HG02981 (cell line): ENCODE measurements around the gene AGPAT4.
"Not testable (repeated sequence)": the region's sequence is repeated elsewhere in the genome, so short reads cannot be mapped to it uniquely, and the experiment has no call there.

ENCODE experiments used
- ATAC-seq: cut with Tn5 transposase; IDR thresholded peaks from one replicate; pipeline ENCODE4 v1.9.1; 2021; ENCODE audit warnings: mild to moderate bottlenecking, moderate library complexity; ENCODE audit not compliant: unreplicated experiment

Gene AGPAT4

DNA sequence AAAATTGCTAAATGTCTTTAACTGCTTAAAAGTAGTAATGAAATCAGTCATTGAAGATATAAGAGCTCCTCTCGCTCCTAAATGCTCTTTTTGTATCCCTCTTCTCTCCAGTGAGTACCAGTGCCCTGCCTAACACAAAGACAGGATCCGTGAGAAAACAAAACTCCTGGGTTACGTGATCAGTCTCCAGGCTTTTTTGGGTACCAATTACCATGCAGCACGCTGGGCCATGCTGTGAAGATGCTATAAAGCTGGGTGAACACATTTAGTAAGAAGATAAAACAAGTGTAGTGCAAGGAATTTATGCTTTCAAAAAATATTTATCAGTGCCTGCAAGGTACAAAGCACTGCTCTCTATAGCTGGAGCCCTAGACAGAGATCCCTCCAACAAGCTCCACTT is 66.7 kb downstream of the AGPAT4 start:
- no peak for ATAC-seq

GRCh38 chr6:161204866-161205557 is 68.8 kb downstream of the AGPAT4 start:
- ATAC-seq = no peak

DNA sequence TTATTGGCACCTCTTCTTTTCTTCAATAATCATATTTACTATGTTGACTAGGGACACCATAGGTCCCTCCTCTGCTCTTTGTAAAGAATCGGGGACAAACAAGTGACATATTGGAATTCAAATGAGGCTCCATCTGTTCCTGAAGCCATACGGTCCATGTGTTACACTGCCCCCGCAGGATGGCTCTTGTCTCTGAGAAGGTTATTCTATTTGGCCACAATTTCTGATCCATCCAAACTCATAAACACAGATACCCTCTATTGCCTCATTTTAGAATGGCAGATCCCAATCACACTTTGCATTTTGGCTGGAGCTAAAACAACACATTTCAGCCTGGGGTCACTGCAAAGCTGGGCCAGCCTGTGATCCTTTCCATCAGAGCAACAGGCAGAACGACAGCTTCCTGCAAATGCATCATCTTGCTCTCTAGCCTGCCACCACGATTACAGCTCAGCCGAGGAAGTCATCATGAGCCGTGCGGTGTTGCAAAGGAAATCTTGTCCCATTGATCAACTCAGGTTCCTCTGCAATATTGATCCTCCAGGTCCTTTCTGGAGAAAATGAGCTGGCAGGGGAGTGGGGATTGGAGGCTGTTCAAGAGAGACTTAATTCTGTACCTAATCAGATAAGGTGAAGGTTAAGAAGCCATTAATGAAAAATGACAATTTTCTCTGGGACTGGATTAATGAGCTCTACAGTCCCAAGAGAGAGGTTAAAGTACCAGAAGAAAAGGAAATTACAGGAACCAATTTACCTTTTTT is 73.1 kb downstream of the AGPAT4 start:
- ATAC-seq = no peak

- no peak for ATAC-seq
Observed at GRCh38 chr6:161199850-161200249, 74.0 kb downstream of the AGPAT4 start.

GRCh38 chr6:161198783-161199460 is 74.9 kb downstream of the AGPAT4 start:
- no peak for ATAC-seq

- no peak for ATAC-seq
Observed at GRCh38 chr6:161198176-161198575, 75.7 kb downstream of the AGPAT4 start.

DNA sequence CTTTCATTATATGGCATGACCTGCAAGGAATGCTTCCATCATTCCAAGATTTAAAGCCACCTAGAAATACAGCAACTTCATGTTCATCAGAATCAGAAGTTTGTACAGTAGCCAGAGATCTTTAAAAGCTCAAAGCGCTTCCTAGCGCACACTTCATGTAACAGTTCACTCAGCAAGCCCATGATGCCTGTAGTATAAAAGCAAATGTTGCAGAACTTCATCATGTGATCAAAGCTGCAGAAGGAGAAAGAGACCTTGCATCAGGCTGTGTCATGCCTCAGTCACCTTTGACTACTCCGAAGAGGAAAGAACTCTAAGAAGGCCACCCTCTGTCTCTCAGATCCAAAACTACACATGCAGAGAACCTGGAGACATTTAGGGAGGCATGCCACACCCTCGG is 78.5 kb downstream of the AGPAT4 start:
- ATAC-seq = no peak

DNA sequence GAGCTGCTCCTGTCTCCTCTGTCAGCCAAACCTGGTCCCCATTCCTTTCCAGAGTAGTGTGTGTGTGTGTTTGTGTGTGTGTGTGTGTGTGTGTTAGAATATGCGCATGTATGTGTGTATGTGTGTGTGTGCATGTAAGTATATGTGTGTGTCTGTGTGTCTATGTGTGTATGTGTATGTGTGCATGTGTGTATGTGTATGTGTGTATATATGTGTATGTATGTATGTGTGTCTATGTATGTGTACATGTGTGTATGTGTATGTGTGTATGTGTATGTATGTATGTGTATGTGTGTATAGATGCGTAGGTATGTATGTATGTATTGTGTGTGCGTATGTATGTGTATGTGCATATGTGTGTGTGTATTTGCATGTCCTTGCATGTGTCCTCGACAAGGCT is 79.5 kb downstream of the AGPAT4 start:
- no peak for ATAC-seq

DNA sequence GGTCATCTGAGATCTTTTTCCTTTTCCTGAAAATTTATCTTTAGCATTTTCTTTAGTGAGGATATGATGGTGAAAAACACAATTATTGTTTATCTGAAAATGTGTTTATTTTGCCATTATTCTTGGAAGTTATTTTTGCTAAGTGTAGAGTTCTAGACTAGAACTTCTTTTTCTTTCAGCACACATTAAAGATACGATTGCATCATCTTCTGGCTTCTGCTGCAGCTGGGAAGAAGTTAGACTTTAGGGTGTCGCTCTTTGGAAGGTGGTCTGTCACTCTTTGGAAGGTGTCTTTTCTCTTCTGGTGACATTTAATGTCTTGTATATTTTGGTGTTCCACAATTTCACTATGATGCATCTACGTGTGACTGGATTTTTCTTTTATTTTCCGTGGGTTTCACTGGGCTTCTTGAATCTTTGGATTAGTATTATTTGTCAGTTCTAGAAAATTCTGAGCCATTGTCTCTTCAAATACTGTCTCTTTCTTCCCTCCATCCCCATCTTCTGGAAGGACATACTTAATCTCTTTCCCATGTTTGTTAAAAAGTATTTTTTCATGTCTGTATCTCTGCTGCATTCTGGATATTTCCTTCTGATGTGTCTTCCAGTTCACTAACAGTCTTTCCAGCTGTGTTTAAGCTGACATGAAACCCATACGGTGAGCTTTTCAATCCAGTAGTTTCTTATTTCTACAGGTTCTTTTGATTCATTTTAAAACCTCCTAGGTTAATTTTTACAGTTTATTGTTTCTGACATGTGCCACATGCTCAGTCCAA is 81.0 kb downstream of the AGPAT4 start:
- no peak for ATAC-seq

DNA sequence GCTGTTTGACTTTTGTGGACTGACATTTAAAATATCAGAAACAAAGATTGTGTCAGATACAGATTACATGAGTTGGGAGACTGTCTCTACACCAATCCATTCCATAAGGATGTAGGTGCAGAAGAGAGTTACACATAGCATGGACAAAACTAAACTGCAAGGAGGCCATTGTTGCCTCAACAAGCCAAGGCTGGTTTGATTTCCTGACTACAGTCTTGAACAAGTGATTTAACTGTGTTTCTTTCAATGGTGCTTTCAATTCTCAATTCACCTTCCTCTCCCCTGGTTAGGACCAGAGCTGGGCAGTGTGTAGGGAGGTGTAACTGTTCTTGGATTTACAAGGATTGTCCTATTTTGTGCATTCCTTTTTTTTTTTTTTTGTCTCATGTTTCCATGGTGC is 82.2 kb downstream of the AGPAT4 start:
- ATAC-seq = no peak

DNA sequence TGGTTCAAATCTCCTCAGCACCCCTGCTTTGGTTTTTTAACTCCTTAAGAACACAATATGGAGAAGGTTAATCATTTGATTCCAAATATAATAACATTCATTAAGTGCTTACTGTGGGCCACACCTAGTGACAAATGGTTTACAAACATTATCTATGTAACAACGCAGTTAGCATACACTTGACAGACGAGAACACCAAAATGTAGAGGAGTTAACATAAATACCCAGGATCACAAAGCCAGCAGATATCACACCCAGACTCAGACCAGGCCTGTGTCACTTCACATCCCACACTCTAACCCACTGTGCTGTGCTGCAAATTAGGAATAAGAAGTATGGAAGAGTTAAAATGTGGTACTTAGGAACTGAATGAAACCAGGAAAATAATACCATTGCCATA is 82.9 kb downstream of the AGPAT4 start:
- no peak for ATAC-seq

- no peak for ATAC-seq
Observed at GRCh38 chr6:161189891-161190290, 84.0 kb downstream of the AGPAT4 start.

DNA sequence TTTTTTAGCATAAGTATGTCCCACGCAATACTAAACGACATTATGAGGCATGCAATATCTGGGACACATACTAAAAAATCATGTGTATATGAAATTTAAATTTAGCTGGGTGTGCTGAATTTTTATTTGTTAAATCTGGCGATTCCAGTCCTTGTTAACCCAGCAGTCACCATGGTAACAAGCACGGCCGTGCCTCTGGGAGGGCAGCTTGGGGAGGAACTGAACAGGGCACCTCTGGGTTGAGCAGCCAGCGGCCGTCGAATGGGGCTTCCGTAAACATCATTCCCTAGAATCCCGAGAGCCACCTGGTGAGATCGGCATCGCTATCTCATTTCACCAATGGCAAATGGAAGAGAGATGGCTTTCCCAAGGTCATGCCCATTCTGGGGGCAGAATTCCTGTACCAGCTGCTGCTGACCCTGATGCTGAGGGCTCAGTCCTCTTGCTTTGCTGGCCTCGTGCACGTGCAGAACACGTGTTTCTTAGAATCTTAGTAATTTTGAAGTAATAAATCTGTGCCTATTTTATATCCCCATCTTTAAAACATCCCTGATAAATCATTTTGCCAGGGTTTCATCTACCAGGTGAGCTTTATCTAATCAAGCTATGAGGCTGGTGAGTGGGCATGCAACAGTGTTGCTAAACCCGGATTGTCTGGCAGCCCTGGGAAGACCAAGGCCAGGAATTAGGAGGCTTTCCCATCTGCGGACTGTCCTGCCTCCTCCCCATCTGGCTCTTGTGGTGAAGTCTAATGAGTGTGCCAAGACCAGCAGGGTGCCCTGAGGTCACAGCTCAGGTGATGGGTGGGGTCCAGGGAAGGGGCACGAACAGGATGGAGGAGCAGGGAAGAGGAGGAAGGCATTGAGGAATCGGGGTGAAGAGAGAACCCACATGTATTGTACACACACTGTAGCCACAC is 85.1 kb downstream of the AGPAT4 start:
- no peak for ATAC-seq

GRCh38 chr6:161186173-161186769 is 87.6 kb downstream of the AGPAT4 start:
- ATAC-seq = no peak

- no peak for ATAC-seq
Observed at GRCh38 chr6:161181121-161181520, 92.7 kb downstream of the AGPAT4 start.

- not testable (repeated sequence) for ATAC-seq
Observed at GRCh38 chr6:161178155-161178554, 95.7 kb downstream of the AGPAT4 start.

DNA sequence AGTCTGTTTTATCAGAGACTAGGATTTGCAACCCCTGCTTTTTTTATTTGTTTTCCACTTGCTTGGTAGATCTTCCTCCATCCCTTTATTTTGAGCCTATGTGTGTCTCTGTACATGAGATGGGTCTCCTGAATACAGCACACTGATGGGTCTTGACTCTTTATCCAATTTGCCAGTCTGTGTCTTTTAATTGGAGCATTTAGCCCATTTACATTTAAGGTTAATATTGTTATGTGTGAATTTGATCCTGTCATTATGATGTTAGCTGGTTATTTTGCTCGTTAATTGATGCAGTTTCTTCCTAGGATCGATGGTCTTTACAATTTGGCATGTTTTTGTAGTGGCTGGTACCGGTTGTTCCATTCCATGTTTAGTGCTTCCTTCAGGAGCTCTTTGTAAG is 97.4 kb downstream of the AGPAT4 start:
- not testable (repeated sequence) for ATAC-seq

GRCh38 chr6:161172769-161173168 is 101.1 kb downstream of the AGPAT4 start:
- ATAC-seq = not testable (repeated sequence)

GRCh38 chr6:161171207-161171606 is 102.7 kb downstream of the AGPAT4 start:
- no peak for ATAC-seq

GRCh38 chr6:161169696-161170095 is 104.2 kb downstream of the AGPAT4 start:
- ATAC-seq = no peak
